AG04449 (cell line): ENCODE results near the gene CABYR.

Source experiments
- CTCF ChIA-PET: fragments of 350-600 bp; formaldehyde crosslinking; extraction: SDS; loops from one replicate; lab custom pipeline; 2021; ENCODE audit warnings: antibody characterized with exemption; lab: Yijun Ruan, JAX
- POLR2A ChIA-PET: fragments of 400-600, 350-600 bp; formaldehyde crosslinking; extraction: SDS; loops from one replicate; lab custom pipeline; 2020; ENCODE audit warnings: antibody characterized with exemption, inconsistent platforms; lab: Yijun Ruan, JAX
- DNase-seq: peaks from one replicate; pipeline ENCODE4 v3.0.0-alpha.2; 2010; ENCODE audit warnings: low read depth, low spot score
- H3K4me3 ChIP-seq: 2 replicates; pipeline ENCODE4 v1.5.1; 2011; ENCODE audit warnings: low read depth, mild to moderate bottlenecking, control low read depth, low read length
- TF ChIP-seq, protein P1 (sequence below): IDR thresholded peaks from one replicate; pipeline ENCODE4 v1.5.1; 2011; ENCODE audit warnings: mild to moderate bottlenecking, moderate library complexity, low read length, control low read depth, inconsistent platforms; ENCODE audit not compliant: insufficient read depth; ENCODE audit errors: missing control alignments

The CABYR gene

DNA sequence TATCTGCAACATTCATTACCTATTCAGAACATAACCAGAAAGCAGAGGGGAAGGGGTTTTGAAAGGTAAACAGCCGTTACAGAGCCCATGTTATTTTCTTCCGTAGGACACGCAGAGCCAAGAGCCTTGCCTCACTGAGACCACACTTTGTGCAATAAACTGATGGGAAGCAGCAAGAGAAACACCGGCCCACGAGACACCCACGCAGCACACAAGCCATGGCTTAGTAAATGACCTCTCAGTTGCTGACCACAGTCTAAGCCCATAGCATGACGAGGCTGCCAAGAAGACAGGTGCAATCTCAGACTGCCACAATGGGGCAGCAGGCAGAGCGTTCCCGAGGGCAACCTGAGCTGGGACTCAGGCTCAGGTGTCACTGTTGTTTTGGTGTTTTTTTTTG lies 59.6 kb downstream of the CABYR start:
- TF ChIP-seq, protein P1, sequence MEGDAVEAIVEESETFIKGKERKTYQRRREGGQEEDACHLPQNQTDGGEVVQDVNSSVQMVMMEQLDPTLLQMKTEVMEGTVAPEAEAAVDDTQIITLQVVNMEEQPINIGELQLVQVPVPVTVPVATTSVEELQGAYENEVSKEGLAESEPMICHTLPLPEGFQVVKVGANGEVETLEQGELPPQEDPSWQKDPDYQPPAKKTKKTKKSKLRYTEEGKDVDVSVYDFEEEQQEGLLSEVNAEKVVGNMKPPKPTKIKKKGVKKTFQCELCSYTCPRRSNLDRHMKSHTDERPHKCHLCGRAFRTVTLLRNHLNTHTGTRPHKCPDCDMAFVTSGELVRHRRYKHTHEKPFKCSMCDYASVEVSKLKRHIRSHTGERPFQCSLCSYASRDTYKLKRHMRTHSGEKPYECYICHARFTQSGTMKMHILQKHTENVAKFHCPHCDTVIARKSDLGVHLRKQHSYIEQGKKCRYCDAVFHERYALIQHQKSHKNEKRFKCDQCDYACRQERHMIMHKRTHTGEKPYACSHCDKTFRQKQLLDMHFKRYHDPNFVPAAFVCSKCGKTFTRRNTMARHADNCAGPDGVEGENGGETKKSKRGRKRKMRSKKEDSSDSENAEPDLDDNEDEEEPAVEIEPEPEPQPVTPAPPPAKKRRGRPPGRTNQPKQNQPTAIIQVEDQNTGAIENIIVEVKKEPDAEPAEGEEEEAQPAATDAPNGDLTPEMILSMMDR = no peak
- CTCF ChIA-PET = interaction anchor here (1.2 to 2.7 kb wide), 2 partner anchors 16 to 21 kb away, joined by 3 to 16 read pairs; no protein-coding TSS in a partner anchor
- H3K4me3 ChIP-seq = no peak overlapping the region
- DNase-seq = no peak
- POLR2A ChIA-PET = no interaction called here

DNA sequence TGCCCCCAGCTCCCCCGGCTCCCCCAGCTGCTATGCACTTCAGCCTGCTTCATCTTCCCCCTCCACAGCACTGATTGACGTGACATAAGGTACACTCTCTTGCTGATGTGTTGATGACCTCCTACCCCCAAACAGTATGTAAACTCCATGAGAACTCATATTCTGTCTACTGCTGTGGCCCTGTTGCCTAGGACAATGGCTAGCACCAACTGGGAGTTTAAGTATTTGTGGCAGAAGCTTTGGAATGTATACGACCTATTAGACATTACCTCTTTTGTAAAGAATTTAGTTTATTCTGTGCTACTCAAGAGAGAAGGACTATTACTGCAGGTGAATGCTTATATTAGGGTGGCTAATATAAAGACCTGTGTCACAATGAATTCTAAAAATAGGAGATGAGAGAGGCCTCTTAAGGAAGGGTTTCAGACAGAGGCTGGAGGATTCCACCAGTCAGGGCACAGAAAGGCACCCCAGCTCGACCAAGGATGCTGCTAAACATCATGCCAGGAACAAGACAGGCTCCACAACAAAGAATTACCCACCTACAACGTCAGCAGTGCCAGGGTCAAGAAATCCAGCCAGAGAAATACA lies 60.6 kb downstream of the CABYR start:
- ChIA-PET POLR2A (no interaction called here), CTCF (interaction anchor here (0.8 to 1.0 kb wide), 2 partner anchors 8 to 13 kb away, joined by 3 read pairs; no protein-coding TSS in a partner anchor)
- no peak overlapping the region for H3K4me3 ChIP-seq
- TF ChIP-seq, protein P1 = no peak
- DNase-seq = no peak

- POLR2A ChIA-PET = no interaction called here
- no peak overlapping the region for H3K4me3 ChIP-seq
- TF ChIP-seq, protein P1 = no peak
- DNase-seq = no peak
- CTCF ChIA-PET = interaction anchor here (0.9 to 4.8 kb wide), 4 partner anchors 7 to 24 kb away, joined by 3 to 21 read pairs (median 3); no protein-coding TSS in a partner anchor
These were observed 61.8 kb downstream of the CABYR start for GRCh38 chr18:24200494-24201290.

- DNase-seq = no peak
- TF ChIP-seq, protein P1 = no peak
- CTCF ChIA-PET = interaction anchor here (0.9 to 4.8 kb wide), 2 partner anchors 17 to 25 kb away, joined by 3 to 21 read pairs; no protein-coding TSS in a partner anchor
- no peak overlapping the region for H3K4me3 ChIP-seq
- POLR2A ChIA-PET = interaction anchor here (0.7 kb wide), 1 partner anchor 63 kb away, joined by 5 read pairs; the partner anchor contains the start of gene CABYR
These were observed 63.1 kb downstream of the CABYR start for GRCh38 chr18:24201699-24202687.

DNA sequence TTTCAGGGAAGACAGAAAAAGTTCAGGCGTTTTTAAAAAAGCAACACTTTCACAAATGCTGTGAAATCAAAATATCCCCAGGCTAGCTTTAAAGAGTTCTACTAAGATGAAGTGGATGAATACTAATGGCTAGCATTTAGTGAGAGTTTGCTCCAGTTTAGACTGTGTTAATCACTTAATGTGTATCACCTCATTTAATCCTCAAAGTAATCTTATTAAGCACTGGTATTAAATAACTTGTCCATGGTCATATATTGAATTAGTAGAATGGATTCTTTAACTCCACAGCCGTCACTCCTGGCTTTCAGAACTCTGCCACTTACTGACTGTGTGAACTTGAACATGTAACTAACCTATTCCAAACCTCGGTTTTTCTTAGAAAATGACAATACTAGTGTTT lies 66.0 kb downstream of the CABYR start:
- DNase-seq = no peak
- no peak overlapping the region for H3K4me3 ChIP-seq
- TF ChIP-seq, protein P1 = no peak
- ChIA-PET POLR2A (interaction anchor here (0.9 kb wide), 1 partner anchor 16 kb away, joined by 3 read pairs; no protein-coding TSS in a partner anchor), CTCF (interaction anchor here (4.8 kb wide), 1 partner anchor 28 kb away, joined by 21 read pairs; no protein-coding TSS in a partner anchor)
